HG03342 (cell line): ENCODE measurements around the gene ADAD2.
A peak's percentile ranks its signal among the peaks of the same experiment; 100 is the strongest.

Experiments used
- ATAC-seq: cut with Tn5 transposase; IDR thresholded peaks from one replicate; pipeline ENCODE4 v1.9.1; 2021; ENCODE audit warnings: mild to moderate bottlenecking, moderate library complexity; ENCODE audit not compliant: unreplicated experiment

ADAD2 gene

GRCh38 chr16:84176192-84177053 is 14.5 kb upstream of the ADAD2 start:
- no peak for ATAC-seq

- ATAC-seq = no peak
Observed at GRCh38 chr16:84177741-84178073, 13.2 kb upstream of the ADAD2 start.

- no peak for ATAC-seq
Observed at GRCh38 chr16:84178146-84178765, 12.7 kb upstream of the ADAD2 start.

GRCh38 chr16:84178892-84179611 is 11.9 kb upstream of the ADAD2 start:
- no peak for ATAC-seq

GRCh38 chr16:84179612-84180320 is 11.2 kb upstream of the ADAD2 start:
- no peak for ATAC-seq

- no peak for ATAC-seq
Observed at GRCh38 chr16:84180519-84181140, 10.3 kb upstream of the ADAD2 start.

GRCh38 chr16:84181144-84181915 is 9.6 kb upstream of the ADAD2 start:
- ATAC-seq = no peak

GRCh38 chr16:84182104-84182503 is 8.9 kb upstream of the ADAD2 start:
- ATAC-seq = no peak

GRCh38 chr16:84182680-84183571 is 8.0 kb upstream of the ADAD2 start:
- no peak for ATAC-seq

GRCh38 chr16:84183572-84183875 is 7.4 kb upstream of the ADAD2 start:
- ATAC-seq = no peak

GRCh38 chr16:84183911-84184591 is 6.9 kb upstream of the ADAD2 start:
- no peak for ATAC-seq

- ATAC-seq = no peak
Observed at GRCh38 chr16:84184775-84185174, 6.2 kb upstream of the ADAD2 start.

- peak; percentile 95 for ATAC-seq
Observed at GRCh38 chr16:84186685-84187437, 4.1 kb upstream of the ADAD2 start, which contains the start of gene TAF1C. Gene TAF1C, minus strand, starts transcription at chr16:84187057. Its CDS starts 2,069 bp downstream, at chr16:84184988.

GRCh38 chr16:84191466-84191865 is 509 bp downstream of the ADAD2 start:
- no peak for ATAC-seq

- ATAC-seq = no peak
Observed at GRCh38 chr16:84193480-84193879, 2.5 kb downstream of the ADAD2 start.

- ATAC-seq = no peak
Observed at GRCh38 chr16:84194018-84194417, 3.1 kb downstream of the ADAD2 start.

GRCh38 chr16:84194470-84195200 is 3.7 kb downstream of the ADAD2 start:
- ATAC-seq = peak; percentile 88
